ENCODE data around the gene MARK4. TPM values are rescaled to one million over a fixed set of nuclear protein-coding genes. Genes with fewer than 3 reads are reported as not detected.

Gene MARK4
- total RNA-seq, 2 donors from 2014 or later = 28.9 to 36.4 TPM

- H3K36me3 Mint-ChIP-seq (ENCODE audit: low read depth) = peaks cover 9% of the 10 kb centered on the region
- peaks cover 3% of the 10 kb centered on the region for H3K4me1 Mint-ChIP-seq
- DNase-seq = no peak
- H3K27me3 Mint-ChIP-seq = no peaks in the 10 kb centered on the region
- no peaks in the 10 kb centered on the region for H3K9me3 ChIP-seq (ENCODE audit: control insufficient read depth, low read length, poor library complexity, severe bottlenecking)
- no peak for ATAC-seq
- H3K27ac Mint-ChIP-seq = no peak overlapping the region
- no peak overlapping the region for H3K4me3 Mint-ChIP-seq
Measured at GRCh38 chr19:45293682-45294081, 42.6 kb downstream of the MARK4 start.

- H3K9me3 ChIP-seq (ENCODE audit: control insufficient read depth, low read length, poor library complexity, severe bottlenecking) = no peaks in the 10 kb centered on the region
- DNase-seq (no peak), ATAC-seq (no peak)
- peaks cover 7% of the 10 kb centered on the region for H3K36me3 Mint-ChIP-seq (ENCODE audit: low read depth)
- no peaks in the 10 kb centered on the region for H3K27me3 Mint-ChIP-seq
- no peak overlapping the region for H3K4me3 Mint-ChIP-seq
- peaks cover 3% of the 10 kb centered on the region for H3K4me1 Mint-ChIP-seq
- H3K27ac Mint-ChIP-seq = no peak overlapping the region
Measured at GRCh38 chr19:45294291-45295029, 43.4 kb downstream of the MARK4 start.

- Mint-ChIP-seq H3K27ac (no peak overlapping the region), H3K36me3 (ENCODE audit: low read depth) (peaks cover 7% of the 10 kb centered on the region)
- DNase-seq = no peak
Measured at GRCh38 chr19:45295873-45296272, 44.8 kb downstream of the MARK4 start.

GRCh38 chr19:45296355-45296754, 45.3 kb downstream of the MARK4 start:
- Mint-ChIP-seq H3K27ac (peak overlapping the region; percentile 90), H3K4me3 (no peak overlapping the region), H3K4me1 (peaks cover 3% of the 10 kb centered on the region), H3K36me3 (ENCODE audit: low read depth) (peaks cover 5% of the 10 kb centered on the region), H3K27me3 (no peaks in the 10 kb centered on the region)
- DNase-seq (no peak), ATAC-seq (no peak)
- no peaks in the 10 kb centered on the region for H3K9me3 ChIP-seq (ENCODE audit: control insufficient read depth, low read length, poor library complexity, severe bottlenecking)

More at GRCh38 chr19:45295873-45296272, 44.8 kb downstream of the MARK4 start:
- Mint-ChIP-seq H3K4me1 (peaks cover 3% of the 10 kb centered on the region), H3K4me3 (no peak overlapping the region), H3K27me3 (no peaks in the 10 kb centered on the region)
- no peak for ATAC-seq
- H3K9me3 ChIP-seq (ENCODE audit: control insufficient read depth, low read length, poor library complexity, severe bottlenecking) = no peaks in the 10 kb centered on the region

- Mint-ChIP-seq H3K27ac (no peak overlapping the region), H3K4me3 (no peak overlapping the region), H3K36me3 (ENCODE audit: low read depth) (peaks cover 5% of the 10 kb centered on the region), H3K4me1 (peaks cover 3% of the 10 kb centered on the region), H3K27me3 (no peaks in the 10 kb centered on the region)
- DNase-seq = no peak
- ATAC-seq = no peak
- no peaks in the 10 kb centered on the region for H3K9me3 ChIP-seq (ENCODE audit: control insufficient read depth, low read length, poor library complexity, severe bottlenecking)
Measured at GRCh38 chr19:45297674-45298073, 46.6 kb downstream of the MARK4 start.

GRCh38 chr19:45298264-45298663, 47.2 kb downstream of the MARK4 start:
- Mint-ChIP-seq H3K27me3 (no peaks in the 10 kb centered on the region), H3K36me3 (ENCODE audit: low read depth) (peaks cover 5% of the 10 kb centered on the region)
- no peaks in the 10 kb centered on the region for H3K9me3 ChIP-seq (ENCODE audit: control insufficient read depth, low read length, poor library complexity, severe bottlenecking)

GRCh38 chr19:45299719-45300118, 48.6 kb downstream of the MARK4 start:
- Mint-ChIP-seq H3K36me3 (ENCODE audit: low read depth) (peaks cover 5% of the 10 kb centered on the region), H3K27ac (no peak overlapping the region), H3K4me3 (no peak overlapping the region), H3K27me3 (no peaks in the 10 kb centered on the region), H3K4me1 (peaks cover 6% of the 10 kb centered on the region)
- no peak for ATAC-seq
- H3K9me3 ChIP-seq (ENCODE audit: control insufficient read depth, low read length, poor library complexity, severe bottlenecking) = no peaks in the 10 kb centered on the region
- no peak for DNase-seq

More at GRCh38 chr19:45298264-45298663, 47.2 kb downstream of the MARK4 start:
- no peak overlapping the region for H3K27ac Mint-ChIP-seq
- DNase-seq = no peak
- peaks cover 3% of the 10 kb centered on the region for H3K4me1 Mint-ChIP-seq
- no peak for ATAC-seq
- no peak overlapping the region for H3K4me3 Mint-ChIP-seq

- no peak for DNase-seq
- H3K4me3 Mint-ChIP-seq = no peak overlapping the region
- ATAC-seq = no peak
- H3K27me3 Mint-ChIP-seq = no peaks in the 10 kb centered on the region
- no peak overlapping the region for H3K27ac Mint-ChIP-seq
- H3K36me3 Mint-ChIP-seq (ENCODE audit: low read depth) = peaks cover 2% of the 10 kb centered on the region
- no peaks in the 10 kb centered on the region for H3K9me3 ChIP-seq (ENCODE audit: control insufficient read depth, low read length, poor library complexity, severe bottlenecking)
- H3K4me1 Mint-ChIP-seq = peaks cover 6% of the 10 kb centered on the region
Measured at GRCh38 chr19:45302416-45302815, 51.3 kb downstream of the MARK4 start.

- H3K27ac Mint-ChIP-seq = no peak overlapping the region
- no peaks in the 10 kb centered on the region for H3K9me3 ChIP-seq (ENCODE audit: control insufficient read depth, low read length, poor library complexity, severe bottlenecking)
- H3K27me3 Mint-ChIP-seq = no peaks in the 10 kb centered on the region
- H3K4me1 Mint-ChIP-seq = peaks cover 6% of the 10 kb centered on the region
- DNase-seq (no peak), ATAC-seq (no peak)
- no peak overlapping the region for H3K4me3 Mint-ChIP-seq
- peaks cover 2% of the 10 kb centered on the region for H3K36me3 Mint-ChIP-seq (ENCODE audit: low read depth)
Measured at GRCh38 chr19:45303269-45304060, 52.4 kb downstream of the MARK4 start.

GRCh38 chr19:45304141-45304926, 53.3 kb downstream of the MARK4 start:
- Mint-ChIP-seq H3K27me3 (no peaks in the 10 kb centered on the region), H3K4me1 (peaks cover 6% of the 10 kb centered on the region), H3K36me3 (ENCODE audit: low read depth) (peaks cover 2% of the 10 kb centered on the region), H3K4me3 (no peak overlapping the region), H3K27ac (peak overlapping the region; percentile 27)
- DNase-seq (no peak), ATAC-seq (no peak)
- H3K9me3 ChIP-seq (ENCODE audit: control insufficient read depth, low read length, poor library complexity, severe bottlenecking) = no peaks in the 10 kb centered on the region

- no peaks in the 10 kb centered on the region for H3K9me3 ChIP-seq (ENCODE audit: control insufficient read depth, low read length, poor library complexity, severe bottlenecking)
- Mint-ChIP-seq H3K4me3 (no peak overlapping the region), H3K27ac (peak overlapping the region; percentile 27), H3K36me3 (ENCODE audit: low read depth) (no peaks in the 10 kb centered on the region), H3K4me1 (peaks cover 6% of the 10 kb centered on the region), H3K27me3 (no peaks in the 10 kb centered on the region)
- DNase-seq (no peak), ATAC-seq (no peak)
Measured at GRCh38 chr19:45305007-45305406, 53.9 kb downstream of the MARK4 start.

GRCh38 chr19:45305421-45305820, 54.4 kb downstream of the MARK4 start:
- Mint-ChIP-seq H3K4me1 (peaks cover 6% of the 10 kb centered on the region), H3K27me3 (no peaks in the 10 kb centered on the region), H3K27ac (no peak overlapping the region), H3K36me3 (ENCODE audit: low read depth) (no peaks in the 10 kb centered on the region), H3K4me3 (no peak overlapping the region)
- no peak for ATAC-seq
- no peak for DNase-seq
- no peaks in the 10 kb centered on the region for H3K9me3 ChIP-seq (ENCODE audit: control insufficient read depth, low read length, poor library complexity, severe bottlenecking)

GRCh38 chr19:45306040-45306439, 55.0 kb downstream of the MARK4 start:
- Mint-ChIP-seq H3K27ac (no peak overlapping the region), H3K36me3 (ENCODE audit: low read depth) (no peaks in the 10 kb centered on the region), H3K27me3 (no peaks in the 10 kb centered on the region), H3K4me1 (peaks cover 6% of the 10 kb centered on the region), H3K4me3 (no peak overlapping the region)
- DNase-seq (no peak), ATAC-seq (no peak)
- no peaks in the 10 kb centered on the region for H3K9me3 ChIP-seq (ENCODE audit: control insufficient read depth, low read length, poor library complexity, severe bottlenecking)
